DOHH2 (cell line): ENCODE data around the gene PXK.

ENCODE experiments used
- EZH2phosphoT487 ChIP-seq: fragments of 200-600 bp; sonication (generic); IDR thresholded peaks from 2 replicates; pipeline ENCODE4 v1.6.1; 2017; ENCODE audit warnings: borderline replicate concordance, mild to moderate bottlenecking, antibody characterized with exemption, low read length, moderate library complexity, mixed read lengths
- TF ChIP-seq, protein P1 (sequence below): fragments of 200-600 bp; sonication (generic); IDR thresholded peaks from one replicate; pipeline ENCODE4 v1.5.1; 2014; ENCODE audit warnings: antibody characterized with exemption, mild to moderate bottlenecking, low read depth, low read length; ENCODE audit not compliant: poor library complexity, severe bottlenecking

DNA sequence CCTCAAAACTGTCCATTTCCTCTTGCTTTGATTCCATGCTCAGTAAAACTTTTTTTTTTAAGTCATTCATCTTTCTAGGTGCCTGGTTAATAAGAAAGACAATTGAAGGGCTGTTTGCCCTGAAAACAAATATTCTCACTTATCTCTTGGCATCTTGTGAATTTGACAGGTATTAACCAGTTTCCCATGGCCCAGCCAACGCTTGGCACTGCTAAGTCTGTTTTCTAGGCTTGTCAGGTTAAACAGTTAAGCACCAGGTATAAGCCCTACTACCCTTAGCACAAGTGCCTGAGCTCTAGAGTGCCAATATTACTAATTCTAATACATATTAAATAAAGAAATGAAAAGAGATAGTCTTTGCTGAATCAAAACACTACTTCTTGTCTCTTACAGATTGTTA, 36.3 kb downstream of the PXK start:
- TF ChIP-seq, protein P1, sequence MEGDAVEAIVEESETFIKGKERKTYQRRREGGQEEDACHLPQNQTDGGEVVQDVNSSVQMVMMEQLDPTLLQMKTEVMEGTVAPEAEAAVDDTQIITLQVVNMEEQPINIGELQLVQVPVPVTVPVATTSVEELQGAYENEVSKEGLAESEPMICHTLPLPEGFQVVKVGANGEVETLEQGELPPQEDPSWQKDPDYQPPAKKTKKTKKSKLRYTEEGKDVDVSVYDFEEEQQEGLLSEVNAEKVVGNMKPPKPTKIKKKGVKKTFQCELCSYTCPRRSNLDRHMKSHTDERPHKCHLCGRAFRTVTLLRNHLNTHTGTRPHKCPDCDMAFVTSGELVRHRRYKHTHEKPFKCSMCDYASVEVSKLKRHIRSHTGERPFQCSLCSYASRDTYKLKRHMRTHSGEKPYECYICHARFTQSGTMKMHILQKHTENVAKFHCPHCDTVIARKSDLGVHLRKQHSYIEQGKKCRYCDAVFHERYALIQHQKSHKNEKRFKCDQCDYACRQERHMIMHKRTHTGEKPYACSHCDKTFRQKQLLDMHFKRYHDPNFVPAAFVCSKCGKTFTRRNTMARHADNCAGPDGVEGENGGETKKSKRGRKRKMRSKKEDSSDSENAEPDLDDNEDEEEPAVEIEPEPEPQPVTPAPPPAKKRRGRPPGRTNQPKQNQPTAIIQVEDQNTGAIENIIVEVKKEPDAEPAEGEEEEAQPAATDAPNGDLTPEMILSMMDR: no peak
- TF ChIP-seq EZH2phosphoT487: no peak
